Endometrial microvascular endothelial cells (primary cell): Measurements from ENCODE around the gene GABARAP. TPM values are rescaled to one million over a fixed set of nuclear protein-coding genes. Genes with fewer than 3 reads are reported as not detected.

ENCODE experiments used
- in situ Hi-C: cut with HindIII; loops from 2 replicates; pipeline ENCODE4 v1.10.0; 2017; ENCODE audit warnings: low sequenced_read_pairs, low pct_unique_long_range_greater_than_20kb; ENCODE audit errors: inconsistent ontology term
- total RNA-seq: library from RNA; depleted of rRNA; stranded (reverse); fragments of >200 nt; gene quantifications from one replicate; pipeline ENCODE4 v1.2.3, GENCODE V29; 2015; ENCODE audit errors: inconsistent ontology term

The GABARAP gene
- total RNA-seq, 1 donor from 2014 or later = 154 TPM

DNA sequence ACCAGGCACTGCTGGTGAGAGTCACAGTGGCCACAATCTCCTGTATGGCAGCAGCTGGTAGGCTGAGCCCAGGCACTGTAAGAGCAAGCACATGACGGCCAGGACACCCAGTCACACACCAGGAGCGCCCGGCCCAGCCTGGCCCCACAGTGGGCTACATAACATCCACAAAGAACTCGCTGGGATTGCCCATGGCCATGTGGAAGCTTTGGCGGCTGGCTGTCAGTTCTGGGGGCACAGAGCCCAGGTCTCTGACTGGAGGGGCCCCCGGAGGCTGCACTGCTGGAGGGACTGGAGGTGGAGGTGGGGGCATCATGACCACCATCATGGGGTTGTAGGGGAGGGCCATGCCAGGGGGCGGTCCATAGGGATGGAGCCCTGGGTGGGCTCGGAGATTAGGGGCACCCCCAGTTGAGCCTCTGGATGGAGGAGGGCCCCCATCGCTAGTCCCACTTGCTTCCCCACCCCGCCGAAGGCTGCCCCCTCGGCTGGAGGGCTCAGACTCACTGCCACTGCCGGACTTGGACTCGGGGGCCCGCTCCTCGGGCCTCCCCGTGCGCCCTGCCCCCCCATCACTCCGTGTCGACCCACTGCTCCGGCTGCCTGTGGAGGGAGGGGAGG lies 16.4 kb downstream of the GABARAP start:
- in situ Hi-C loops = no loop called here

DNA sequence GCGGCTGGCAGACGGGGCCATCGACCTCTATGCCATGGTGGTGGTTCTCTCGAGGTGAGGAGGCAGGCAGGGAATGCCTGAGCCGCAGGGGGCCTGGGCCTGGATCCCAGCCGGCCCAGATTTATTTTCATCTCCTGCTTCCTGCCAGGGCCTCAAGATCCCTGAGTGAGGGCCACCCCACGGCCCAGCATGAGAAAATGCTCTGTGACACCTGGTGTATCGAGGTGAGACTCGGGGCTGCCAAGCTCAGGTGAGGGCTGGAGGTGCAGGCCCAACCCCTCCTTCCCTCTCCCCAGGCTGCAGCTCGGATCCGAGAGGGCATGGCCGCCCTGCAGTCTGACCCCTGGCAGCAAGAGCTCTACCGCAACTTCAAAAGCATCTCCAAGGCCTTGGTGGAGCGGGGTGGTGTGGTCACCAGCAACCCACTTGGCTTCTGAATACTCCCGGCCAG lies 17.6 kb downstream of the GABARAP start:
- in situ Hi-C loops = no loop called here

DNA sequence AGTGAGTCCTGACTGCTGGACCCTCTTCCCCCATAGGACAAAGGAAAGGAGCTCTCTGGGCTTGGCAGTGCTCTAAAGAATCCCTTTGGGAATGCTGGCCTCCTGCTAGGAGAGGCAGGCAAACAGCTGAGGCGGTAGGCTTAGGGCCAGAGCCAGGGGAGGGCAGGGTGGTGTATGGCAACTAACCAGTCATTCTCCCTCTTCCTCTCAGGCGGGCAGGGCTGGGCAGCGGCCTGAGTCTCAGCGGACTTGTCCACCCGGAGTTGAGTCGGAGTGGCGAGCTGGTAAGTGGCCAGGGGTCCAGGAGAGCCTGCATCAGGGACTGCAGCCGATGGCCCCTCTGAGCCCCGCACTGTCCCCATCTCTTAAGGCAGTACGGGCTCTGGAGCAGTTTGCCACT lies 18.1 kb downstream of the GABARAP start:
- in situ Hi-C loops = no loop called here

DNA sequence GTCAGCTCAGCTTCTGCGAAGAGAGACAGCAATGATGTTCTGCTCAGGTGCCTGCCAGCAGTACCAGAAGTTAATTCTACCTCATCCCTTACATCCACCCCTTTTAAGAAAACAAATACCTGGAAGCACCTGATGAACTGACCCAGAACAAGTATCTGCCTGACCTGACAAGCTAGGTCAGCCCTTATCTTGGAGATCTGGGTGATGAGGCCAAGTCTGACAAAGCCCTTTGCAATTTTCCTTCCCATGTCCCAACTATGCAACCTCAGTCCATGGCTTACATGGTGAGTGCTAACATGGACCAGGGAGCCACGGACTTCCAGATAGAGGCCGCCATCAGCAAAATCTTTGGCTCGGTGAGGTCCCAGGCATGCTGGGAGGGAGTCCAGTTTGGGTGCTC lies 18.9 kb downstream of the GABARAP start:
- in situ Hi-C loops = no loop called here

DNA sequence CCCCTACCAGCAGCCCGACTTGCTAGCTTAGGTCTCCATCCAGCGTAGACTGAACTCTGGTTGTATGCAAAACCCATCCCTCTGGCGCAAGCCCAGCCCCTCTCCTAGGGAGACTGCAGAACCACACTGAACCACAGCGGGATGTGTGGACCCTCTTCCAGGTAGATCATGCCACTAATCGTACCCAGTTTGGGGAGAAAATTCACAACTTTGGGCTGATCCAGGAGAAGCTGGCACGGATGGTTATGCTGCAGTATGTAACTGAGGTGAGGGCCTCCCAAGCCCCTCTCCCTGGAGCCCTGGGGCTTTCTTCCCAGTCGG lies 19.3 kb downstream of the GABARAP start:
- in situ Hi-C loops = no loop called here

DNA sequence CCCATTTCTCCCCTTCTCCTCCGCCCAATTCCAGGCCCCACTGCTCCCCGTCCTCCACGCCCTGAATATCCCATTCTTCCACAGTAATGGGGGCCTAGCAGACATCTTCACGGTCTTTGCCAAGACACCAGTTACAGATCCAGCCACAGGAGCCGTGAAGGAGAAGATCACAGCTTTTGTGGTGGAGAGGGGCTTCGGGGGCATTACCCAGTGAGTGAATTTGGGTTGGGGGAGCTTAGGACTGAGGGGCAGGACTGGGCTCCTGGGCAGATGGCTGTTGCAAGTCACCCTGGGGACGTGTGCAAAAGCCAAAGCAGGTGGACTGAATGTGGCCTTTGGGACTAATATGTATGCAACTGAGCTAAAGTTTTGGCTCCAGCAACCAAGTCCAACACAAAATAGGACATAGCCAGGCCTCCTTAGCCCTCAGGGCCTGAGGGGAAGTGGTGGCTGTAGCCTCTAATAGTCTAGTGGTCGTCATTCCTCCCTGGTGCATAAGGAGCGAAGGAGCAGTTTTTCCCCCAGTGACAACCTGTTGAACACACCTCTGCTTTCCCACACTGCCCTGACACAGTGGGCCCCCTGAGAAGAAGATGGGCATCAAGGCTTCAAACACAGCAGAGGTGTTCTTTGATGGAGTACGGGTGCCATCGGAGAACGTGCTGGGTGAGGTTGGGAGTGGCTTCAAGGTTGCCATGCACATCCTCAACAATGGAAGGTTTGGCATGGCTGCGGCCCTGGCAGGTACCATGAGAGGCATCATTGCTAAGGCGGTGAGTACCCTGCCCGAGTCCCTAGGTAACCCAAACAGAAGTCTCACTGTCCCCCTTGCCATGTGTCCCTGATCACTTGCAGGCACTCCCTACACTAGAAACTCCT lies 19.9 kb downstream of the GABARAP start:
- in situ Hi-C loops = no loop called here

DNA sequence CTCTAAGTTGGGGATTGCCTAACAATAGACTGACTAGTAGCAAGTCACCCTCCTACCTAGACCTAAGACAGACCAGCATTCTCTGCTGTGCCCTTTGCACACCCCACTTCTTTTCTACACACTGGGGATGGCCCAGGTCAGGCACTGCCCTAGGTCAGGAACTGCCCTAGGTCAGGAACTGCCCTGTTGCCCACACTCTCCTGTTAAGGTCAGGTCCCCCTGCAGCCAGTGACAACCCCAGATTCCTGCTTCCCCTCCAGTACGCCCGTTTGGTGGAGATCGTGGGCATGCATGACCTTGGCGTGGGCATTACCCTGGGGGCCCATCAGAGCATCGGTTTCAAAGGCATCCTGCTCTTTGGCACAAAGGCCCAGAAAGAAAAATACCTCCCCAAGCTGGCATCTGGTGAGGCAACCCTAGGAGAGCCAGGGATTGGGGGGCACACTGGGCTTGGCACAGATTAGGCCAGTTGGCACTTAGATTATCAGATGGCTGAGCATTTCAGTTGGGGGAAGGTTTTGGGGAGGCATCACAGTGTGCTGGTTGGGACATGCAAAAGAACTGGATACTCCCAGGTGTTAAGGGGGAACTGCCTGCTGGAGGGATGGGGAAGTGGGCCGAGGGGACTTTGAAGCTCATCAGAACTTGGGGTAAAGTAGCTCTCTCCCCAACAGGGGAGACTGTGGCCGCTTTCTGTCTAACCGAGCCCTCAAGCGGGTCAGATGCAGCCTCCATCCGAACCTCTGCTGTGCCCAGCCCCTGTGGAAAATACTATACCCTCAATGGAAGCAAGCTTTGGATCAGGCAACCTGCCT lies 20.8 kb downstream of the GABARAP start:
- in situ Hi-C loops = no loop called here

DNA sequence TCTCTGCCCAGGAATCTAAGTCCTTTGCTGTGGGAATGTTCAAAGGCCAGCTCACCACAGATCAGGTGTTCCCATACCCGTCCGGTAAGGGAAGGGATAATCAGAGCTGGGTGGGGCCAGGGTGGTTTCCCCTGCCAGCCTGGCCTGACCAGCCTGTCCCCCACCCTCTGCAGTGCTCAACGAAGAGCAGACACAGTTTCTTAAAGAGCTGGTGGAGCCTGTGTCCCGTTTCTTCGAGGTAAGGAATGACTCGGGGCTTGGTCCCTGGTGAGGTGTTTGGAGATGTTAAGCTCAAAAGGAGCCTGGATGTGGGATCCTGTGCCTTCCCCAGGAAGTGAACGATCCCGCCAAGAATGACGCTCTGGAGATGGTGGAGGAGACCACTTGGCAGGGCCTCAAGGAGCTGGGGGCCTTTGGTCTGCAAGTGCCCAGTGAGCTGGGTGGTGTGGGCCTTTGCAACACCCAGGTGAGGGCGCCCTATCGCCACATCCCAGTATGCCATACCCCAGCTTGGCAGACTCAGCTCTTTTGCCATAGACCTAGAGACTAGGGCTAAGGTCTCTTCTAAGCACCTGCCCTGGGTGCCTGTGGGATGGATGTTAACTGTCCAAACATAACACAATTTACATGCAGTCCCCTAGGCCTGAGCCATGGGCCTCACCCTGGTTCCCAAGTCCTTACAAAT lies 21.5 kb downstream of the GABARAP start:
- in situ Hi-C loops = no loop called here

DNA sequence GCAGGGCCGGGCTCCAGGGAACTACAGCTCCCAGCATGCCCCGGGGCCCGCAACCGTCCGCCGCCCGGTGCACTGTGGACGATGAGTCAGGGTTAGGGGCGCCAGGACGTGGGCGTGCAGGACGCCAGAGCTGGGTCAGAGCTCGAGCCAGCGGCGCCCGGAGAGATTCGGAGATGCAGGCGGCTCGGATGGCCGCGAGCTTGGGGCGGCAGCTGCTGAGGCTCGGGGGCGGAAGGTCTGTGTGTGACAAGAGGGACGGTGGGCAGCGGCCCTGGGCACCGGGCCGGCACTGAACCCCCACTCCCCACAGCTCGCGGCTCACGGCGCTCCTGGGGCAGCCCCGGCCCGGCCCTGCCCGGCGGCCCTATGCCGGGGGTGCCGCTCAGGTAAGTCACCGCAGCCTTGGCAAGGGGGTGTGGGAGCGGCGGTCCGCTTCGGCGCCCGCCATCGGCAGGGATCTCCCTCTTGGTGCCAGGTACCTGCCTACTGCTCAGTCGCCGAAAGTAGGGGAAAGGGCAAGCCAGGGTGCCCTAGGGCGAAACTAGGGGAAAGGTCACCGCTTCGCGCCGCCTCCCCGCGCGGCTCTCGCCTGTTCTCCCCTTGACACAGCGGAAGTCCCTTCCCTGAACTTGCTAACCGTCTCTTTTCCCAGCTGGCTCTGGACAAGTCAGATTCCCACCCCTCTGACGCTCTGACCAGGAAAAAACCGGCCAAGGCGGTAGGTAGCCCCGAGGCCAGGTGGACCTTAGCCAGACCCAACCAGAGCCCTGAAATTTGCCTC lies 22.2 kb downstream of the GABARAP start, which contains the start of the genes ACADVL and DLG4:
ACADVL (plus strand) TSS at position 127 of the 781 bp plus-strand sequence; CDS start at position 174, 47 bp downstream.
DLG4 (minus strand) TSS at position 25 of the 781 bp plus-strand sequence.
- in situ Hi-C loops = no loop called here

DNA sequence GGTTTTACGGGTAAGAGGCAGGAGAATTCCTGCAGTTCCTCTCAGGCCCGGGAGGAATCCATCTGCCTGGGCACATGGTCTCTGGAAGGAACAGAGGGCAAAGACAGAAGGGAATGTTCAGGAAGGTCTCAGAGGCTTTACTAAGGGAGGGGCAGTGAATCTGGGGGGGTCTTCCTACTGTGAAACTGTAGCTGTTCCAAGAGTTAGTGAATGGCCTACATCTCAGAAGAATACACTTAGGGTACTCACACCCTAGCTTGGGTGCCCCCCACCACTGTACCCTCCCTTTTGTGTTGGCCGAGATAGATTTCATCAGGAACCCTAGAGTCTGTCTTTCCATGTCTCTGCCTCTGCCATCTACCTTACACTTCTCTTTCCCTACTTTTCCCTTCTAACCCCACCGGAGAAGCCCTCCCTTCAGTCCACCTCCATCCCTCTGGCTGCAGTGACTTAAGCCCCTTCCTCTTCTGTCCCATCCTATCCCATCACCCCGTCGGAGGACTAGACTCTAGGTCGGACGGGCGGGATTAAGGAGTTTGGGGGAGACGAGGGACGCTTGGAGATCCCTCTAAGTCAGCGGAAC lies 22.9 kb downstream of the GABARAP start:
- in situ Hi-C loops = no loop called here

DNA sequence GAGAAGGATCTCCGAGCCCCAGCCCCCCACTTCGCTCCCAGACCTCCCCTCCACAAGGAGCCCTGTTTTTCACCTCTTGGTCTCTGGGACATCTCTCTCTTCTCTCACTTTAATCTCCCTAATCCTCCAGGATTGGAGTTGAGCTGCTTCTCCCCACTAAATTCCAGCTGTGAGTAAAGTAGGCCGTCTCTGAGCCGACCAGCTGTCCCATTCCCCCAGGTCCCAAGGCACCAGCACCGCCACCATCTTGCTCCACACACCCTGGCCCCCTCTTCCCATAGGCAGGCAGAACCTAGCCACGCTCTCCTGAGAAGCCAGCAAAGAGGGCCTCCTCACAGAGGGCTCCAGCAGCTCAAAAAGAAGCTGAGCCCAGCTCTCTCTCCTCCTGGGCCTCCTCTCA lies 23.5 kb downstream of the GABARAP start:
- in situ Hi-C loops = no loop called here

DNA sequence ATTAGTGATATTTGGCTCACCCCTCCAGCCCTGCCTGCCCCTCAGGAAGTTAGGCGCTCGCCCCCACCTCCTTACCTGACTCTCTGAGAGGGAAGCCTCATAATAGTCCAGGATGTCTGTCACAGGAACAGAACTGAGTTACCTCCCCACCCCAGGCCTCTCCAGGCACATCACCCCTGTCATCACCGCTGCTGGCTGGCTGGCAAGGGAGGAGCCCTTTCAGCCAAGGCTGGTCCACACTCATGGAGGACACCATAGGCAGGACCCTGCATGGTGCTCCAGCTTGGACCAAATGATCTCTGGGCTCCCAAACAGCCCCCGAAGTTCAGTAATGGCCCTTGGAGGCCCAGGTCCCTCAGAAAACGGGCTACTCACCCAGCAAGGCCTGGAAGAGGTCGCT lies 24.1 kb downstream of the GABARAP start:
- in situ Hi-C loops = no loop called here

DNA sequence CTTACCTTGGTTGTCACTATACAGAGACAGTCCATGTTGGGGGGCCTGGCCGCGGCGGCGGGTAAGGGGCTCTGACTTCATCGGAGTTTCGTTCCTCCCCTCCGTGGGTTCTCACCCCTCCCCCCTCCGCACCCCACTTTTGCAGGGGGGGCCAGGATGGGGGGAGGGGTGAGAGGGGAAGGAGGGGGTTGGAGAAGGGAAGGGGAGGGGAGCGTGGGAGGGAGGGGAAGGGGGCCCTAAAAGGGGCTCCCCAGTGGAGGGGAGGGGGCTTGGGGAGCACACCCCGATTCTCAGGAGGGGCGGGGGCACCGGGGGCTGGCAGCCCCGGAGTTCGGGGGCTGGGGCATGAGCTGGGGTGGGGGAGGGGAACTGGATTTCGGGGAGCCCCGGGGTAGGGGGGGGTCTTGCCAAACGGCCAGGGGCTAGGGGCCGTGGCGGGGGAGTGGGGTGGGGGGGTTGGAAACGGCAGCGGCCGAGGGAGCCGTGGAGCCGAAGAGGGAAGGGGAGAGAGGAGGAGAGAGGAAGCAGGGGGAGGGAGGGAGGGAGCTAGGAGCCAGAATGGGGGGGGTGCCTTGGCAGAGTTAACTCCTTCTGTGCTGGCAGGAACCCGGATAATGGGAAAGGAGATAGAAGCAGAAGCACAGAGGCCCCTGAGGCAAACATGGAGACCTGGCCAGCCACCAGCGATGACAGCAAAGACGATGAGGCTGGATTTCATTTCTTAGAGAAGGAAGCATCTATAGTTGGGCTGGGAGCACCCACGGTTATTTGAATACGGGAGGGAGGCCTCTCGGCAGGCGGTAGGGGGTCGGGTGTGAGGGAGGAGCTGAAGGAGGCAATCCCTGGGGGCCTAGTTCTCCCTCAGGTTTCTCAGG lies 24.9 kb downstream of the GABARAP start:
- in situ Hi-C loops = no loop called here

DNA sequence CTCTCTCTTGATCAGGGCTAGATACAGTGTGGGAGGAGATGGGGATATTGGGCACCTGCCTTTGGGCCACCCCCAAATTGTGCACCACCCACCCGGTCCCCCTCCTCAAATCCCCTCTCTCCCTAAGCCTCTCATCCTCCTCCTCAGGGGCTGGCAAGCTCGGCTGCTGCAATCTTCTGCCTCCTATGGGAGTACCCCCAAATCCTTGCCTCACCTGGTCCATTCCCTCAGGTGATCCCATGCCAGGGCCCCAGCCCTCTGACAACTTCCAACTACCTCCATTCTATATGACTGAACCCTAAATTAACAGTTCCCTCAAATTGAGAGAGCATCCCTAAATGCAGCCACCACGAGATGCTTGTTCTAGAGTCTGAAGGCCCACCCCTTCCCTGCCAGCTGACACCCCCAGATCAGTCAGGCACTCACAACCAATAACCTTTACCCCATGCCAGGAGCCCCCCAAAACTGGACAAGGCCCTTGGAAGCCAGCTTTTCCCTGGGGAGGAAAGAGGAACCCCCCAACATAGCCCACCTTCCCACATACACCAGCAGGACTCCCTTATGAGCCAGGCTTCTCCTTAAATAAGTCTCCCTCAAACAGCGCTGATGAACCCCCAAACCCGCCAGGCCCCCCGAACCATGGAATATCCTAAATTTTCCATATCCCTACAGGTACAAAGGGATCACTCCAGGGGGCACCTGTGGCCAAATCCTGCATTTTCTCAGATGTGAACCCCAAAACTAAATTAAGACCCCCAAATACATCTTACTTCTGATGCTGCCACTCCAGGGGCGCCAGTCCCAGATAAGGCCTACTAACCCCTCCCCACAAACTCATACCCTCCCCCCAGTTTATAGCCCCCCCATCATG lies 25.8 kb downstream of the GABARAP start:
- in situ Hi-C loops = no loop called here

DNA sequence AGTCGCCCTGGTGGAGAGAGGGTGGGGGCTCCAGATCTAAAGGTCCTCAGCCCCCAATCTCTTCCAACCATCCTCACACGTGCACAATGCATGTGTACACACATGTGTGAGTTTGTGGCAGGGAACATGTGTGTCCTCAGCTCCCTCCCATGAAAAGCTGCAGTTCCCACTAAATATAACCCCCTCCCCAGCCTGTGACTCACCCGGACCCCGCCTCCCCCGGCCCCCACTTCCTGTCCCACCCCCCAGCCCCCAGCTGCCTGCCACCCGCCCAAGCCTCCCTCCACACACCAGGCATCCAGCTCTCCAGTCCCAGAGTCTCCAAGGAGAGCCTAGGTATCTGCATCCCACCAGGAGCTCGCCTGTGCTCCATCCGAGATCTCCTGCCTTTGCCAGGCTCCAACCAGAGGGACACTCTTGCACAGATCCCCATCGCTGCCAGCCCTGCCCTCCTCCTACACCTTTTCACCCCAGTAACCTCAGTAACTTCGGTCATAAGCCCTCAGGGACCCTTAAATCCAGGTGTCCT lies 26.5 kb downstream of the GABARAP start:
- in situ Hi-C loops = no loop called here

DNA sequence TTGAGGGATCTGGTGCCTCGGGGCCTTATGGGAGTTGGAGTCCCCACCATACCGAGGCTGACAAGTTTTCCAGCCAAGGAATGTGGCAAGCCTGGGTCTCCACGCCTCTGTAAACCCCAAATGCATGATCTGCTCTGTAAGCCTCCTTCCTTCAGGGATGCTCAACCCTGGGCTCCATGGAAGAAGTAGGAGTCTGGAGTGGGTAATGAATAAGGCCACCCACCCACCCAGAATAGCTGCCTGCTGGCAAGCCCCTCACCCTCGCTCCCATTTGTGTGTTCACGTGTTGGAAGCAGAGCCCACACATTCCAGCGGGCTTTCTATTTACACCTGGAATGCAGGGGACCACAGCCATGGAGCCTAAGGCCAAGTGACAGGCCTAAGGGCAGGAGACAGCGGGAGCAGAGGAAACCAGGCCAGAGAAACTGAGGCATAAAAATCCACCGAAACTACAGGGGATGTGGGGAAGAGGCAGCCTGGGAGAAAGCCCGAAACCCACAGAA lies 27.1 kb downstream of the GABARAP start:
- in situ Hi-C loops = no loop called here
